HG03139 (cell line): Measurements from ENCODE around the gene BMPR1A.
"Not testable (repeated sequence)": the region's sequence is repeated elsewhere in the genome, so short reads cannot be mapped to it uniquely, and the experiment has no call there.

Experiments
- ATAC-seq: cut with Tn5 transposase; IDR thresholded peaks from one replicate; pipeline ENCODE4 v1.9.1; 2021; ENCODE audit not compliant: unreplicated experiment

Gene BMPR1A

DNA sequence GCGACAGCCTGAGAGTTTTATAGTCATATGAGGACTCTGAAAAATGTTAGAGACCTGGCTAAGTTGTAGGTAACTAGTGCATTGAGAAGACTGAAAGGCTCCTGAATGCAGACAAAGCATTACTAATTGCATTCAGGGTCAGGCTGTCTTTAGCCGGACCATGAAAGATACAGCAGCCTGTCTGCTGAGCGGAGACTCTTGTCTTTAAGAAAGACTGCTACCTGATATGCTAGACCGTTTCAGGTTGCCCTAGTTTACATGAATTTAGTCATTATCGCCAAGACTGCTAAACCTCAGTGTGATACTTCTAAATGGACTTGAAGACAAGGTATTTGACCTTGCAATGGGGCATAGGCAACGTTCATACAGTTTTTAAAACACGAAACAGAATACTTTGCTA is 81.2 kb downstream of the BMPR1A start:
- no peak for ATAC-seq

DNA sequence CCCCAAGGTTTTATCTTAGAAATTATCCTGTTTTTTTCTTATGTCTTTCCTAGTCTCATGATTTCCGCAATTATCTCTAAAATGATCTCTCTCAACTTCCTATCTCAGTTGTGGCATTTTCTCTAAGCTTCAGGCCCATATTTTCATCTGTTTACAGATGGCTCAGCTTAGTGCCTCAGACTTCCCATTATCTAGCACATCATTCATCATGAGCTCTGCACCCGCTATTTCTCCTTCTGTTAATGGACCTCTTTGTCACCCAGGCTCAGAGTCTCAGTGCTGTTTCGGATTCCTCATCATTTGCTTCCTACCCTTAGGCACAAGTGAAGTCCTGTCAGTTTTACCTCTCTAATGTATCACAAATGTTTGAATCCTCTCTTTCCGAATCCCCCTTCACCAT is 84.1 kb downstream of the BMPR1A start:
- no peak for ATAC-seq

DNA sequence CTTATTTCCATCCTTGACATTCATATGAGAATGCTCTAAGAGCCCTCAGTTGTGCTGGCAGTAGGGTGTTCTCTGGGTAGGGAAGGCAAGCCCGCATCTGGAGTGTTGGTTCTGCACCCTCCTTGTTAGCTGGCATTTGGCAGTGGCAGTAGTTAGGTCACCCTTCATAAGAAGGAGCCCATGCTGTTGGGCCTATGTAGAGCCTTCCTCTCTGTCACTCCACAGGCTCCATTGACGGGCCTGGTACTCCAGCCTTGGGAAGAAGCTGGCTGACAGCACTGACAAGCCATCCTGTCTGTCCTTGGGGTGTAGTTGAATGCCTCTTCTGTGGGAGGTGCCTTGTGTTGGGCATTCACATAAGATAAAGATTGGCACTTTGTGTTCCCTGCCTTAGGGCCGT is 89.7 kb downstream of the BMPR1A start:
- no peak for ATAC-seq

DNA sequence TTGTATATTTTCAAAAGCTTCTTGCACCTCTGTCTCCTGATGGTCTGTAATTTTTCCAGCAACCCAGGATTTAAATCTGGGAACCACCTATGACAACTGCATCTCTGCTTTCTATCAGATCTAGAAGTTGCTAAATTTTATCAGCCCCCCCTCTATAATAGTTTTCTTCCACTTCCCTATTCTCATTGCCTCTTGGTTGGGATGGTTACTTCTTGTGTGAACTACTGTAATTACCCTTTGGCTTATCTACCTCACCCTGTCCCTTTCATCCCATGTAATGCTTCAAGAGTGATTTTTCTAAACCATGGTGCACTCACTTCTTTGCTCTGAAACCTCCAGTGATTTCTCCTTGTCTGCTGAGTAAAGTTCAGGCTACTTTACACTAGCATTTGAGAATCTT is 92.3 kb downstream of the BMPR1A start:
- no peak for ATAC-seq

DNA sequence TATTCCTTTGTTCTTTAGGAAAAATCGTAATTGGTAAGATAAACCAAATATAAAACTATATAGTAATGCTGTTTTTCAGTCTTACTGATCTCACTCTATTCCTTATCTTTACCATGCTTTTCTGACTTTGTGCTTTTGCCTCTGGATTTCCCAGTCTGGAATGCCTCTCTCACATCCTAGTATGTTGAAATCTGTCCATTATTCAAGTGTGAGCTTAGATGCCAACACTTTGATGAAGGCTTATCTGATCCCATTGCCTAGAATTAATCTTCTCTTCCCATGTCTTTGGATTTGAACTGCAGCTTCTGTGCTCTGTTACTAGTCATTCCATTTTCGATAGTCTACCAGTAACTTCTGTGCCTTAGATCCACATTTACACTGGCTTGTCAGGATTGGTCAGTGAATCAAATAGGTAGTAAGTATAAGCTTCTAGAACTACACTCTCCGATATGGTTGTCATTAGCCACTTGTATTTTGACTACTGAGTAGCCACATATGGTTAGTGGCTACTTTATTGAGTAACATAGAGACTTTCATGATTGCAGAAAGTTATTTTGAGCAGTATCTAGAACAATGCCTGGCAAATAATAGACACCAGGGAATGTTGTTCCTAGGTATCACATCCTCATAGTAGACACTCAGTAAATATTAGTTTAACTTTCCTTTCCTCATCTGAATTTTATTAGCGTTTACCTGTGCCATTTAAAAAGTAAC is 92.9 kb downstream of the BMPR1A start:
- no peak for ATAC-seq

DNA sequence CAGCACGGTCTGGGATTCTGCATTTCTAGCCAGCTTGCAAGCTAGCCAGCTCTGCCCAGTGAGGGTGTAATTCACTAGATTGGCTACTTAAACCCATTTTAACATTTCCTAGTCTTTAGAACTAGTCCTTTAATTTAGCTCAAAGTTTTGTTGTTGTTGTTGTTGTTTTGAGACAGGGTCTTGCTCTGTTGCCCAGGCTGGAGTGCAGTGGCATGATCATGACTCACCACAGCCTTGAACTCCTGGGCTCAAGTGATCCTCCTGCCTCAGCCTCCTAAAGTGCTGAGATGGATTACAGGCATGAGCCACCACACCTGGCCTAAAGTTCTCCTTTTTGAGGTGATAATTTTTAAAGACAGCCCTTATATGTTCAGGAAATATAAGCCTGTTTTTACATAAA is 94.1 kb downstream of the BMPR1A start:
- ATAC-seq = no peak

DNA sequence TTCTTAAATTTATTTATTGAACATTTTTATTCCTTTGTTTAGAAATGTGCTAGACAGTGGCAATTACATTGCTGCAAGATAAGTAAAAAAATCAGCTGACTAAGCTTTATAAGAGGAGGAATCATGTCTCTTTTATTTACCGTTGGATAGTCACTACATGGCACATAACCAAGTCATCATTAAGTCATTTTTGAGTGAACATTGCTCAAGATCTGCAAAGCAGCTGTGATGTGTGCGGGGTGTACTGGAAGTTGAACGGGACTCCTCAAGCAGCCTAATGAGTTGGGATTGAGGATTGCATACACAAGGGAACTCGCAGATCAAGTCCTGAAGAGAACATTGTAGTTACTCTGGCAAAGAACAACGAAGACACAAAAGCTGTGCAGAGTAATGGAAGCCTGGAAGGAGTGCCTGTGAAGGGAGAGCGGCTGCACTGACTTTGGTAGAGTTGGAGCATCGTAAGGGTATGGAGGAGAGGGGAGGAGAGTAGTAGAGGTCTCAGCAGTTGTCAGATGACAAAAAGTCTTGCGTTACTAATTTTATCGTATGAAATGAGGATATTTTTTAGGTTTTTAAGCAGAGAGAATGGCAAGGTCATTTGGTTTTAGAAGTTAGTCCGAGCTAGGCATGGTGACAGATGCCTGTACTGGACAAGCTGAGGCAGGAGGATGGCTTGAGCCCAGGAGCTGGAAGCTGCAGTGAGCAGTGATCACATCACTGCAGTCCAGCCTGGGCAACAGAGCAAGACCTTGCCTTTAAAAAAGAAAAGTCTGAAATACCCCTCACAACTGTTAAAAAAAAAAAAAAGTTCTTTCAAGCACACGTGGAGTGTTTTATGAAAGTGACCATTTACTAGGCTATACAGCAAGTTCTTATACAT is 95.1 kb downstream of the BMPR1A start:
- no peak for ATAC-seq

DNA sequence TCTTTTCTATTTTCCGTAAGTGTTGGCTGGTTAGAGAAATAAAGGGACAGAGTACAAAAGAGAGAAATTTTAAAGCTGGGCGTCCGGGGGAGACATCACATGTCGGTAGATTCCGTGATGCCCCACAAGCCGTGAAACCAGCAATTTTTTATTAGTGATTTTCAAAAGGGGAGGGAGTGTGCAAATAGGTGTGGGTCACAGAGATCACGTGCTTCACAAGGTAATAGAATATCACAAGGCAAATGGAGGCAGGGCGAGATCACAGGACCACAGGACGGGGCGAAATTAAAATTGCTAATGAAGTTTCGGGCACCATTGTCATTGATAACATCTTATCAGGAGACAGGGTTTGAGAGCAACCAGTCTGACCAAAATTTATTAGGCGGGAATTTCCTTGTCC is 97.2 kb downstream of the BMPR1A start:
- not testable (repeated sequence) for ATAC-seq

DNA sequence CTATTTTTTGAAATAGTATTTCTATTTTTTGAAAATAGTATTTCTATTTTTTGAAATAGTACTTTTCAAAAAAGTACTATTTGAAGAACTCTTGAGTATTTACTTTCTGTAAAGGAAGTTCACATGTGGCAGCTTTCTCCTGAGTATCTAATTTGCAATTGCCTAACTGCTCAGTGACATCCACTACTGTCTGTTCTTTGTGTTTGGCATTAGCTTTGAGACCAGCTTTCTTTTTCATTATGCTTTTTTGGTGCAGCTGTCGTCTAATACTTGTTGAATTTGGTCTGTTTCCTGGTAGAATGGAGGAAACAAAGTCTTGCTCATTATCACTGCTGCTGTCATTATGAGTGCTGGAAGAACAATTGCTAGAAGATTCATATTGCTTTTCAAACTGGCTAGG is 99.1 kb downstream of the BMPR1A start:
- no peak for ATAC-seq

DNA sequence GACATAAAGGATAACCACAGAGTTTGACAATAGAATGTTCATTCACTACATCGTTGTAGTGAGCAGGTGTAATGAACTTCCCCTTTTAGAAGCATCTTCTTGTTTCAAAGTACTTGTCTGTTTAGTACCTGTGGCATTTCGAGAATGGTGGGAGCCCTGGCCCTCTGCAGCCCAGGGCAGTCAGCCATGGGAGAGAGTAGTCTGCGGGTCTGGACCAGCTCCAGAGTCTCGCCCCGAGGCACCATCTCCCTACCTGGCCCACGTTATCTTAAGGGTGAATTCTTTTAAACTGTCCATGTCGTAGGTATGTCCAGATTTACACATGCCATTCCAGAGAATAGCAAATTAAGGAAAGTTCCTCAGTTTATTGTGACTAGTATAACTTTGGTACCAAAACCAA is 99.7 kb downstream of the BMPR1A start:
- ATAC-seq = no peak

DNA sequence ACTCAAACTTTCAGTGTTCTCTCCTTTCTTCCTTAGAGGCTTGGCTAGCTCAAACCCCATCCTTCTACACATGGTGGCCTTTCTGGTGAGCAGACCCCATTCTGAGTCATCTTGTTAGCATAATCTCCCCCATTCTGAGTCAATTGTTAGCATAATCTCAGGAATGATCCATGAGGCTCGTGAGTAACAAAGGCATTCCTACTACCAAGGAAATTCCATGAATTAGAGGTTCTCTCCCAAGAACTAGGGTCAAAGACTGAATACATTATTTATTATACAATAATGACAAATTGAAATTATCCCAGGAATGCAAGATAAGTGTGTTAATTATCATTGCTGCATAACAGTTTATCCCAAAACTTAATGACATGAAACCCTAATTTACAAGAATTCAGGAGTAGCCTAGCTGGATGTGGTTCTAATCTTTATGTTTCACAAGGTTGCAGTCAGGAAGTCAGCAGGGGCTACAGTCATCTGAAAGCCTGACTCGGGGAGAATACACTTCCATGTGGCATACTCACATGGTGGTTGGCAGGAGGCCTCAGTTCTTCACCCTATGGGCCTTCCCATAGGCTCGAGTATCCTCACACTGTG is 100.8 kb downstream of the BMPR1A start:
- no peak for ATAC-seq

DNA sequence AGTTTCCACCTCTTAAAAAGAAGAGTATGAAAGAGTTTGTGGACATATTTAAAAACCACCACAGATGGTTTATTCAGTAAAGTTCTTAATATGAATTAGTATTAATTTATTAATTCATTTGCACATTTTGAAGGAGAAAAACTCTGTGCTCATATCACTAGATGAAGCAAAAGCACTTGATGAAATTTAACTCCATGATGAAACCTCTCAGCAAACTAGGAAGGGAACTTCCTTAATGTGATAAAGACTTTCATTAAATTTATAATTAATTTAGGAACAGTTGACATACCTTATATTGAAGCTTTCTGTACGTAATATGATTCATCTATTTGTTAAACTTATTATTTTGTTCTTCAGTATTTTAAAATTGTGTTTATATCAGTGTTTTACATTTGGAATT is 101.6 kb downstream of the BMPR1A start:
- ATAC-seq = no peak

DNA sequence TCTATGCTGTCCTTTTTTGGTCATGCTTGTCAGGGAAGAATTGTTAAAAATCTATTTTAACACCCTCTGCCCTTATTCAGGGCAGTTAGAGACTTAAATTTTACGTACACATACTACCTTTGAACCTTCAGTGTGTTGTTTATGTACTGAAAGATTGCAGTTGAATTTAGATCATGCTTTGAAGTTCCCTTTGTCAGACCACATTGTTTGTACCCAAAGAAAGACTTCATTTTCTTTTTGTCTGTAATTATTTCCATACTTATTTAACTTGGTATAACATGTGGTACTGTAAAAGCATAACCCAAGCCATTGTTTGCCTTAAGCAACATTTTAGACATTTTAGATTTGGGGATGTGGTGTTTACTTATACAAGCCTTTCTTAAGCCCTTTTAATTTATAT is 104.9 kb downstream of the BMPR1A start:
- ATAC-seq = no peak

DNA sequence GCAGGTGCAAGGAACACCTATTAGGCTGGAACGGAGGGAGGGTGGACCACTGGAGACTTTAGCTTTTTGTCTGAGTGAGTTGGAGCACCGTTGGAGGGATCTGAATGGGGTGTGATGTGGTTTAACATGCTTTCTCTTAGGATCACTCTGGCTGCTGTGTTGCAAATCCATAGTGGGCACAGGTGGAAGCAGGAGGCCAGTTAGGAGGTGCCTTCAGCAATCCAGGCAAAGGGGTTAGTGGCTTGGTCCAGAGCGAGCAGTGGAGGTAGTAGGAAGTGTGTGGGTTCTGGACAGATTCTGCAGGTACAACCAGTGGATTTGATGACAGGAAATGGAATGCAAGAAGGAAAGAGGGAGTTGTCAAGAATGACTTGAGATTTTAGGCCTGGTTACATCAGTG is 106.0 kb downstream of the BMPR1A start:
- no peak for ATAC-seq

DNA sequence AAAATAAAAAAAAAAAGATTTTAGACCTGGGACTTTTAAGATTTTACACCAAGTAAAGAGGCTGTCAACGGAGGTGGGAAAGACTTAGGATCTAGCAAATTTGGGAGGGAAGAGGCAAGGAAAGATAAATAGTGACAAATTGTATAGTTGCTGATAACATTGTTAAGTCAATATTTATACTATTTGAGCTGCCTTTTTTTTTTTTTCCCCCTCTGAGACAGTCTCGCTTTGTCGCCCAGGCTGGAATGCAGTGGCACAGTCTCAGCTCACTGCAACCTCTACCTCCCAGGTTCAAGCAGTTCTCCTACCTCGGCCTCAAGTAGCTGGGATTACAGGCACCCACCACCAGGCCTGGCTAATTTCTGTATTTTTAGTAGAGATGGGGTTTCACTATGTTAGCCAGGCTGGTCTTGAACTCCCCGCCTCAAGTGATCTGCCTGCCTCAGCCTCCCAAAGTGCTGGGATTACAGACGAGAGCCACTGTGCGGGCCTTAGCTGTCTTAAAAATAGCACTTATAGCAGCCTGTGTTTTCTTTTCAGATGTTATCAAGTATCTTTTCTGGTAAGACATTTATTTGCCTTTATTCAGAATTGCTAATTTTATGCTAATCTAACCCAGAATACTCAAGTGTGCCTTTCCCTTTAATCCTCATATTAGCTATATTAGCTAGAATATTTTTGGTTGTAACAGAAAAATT is 106.5 kb downstream of the BMPR1A start:
- no peak for ATAC-seq

DNA sequence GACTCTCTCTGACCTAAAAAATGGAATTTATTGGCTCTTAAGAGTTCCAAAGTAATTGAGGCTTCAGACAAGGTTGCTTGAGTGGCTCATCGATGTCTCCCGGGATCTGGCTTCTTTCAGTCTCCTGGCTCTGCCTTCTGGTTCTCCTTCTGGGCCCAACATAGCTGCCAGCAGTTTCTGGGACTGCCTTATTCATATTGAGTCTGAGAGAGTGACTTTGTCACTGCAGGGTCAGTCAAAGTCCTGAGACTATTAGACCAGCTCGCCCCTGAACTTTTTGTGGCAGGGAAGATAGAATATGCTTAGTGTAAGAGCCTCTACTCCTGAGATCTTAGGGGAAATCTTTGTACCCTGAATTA is 107.0 kb downstream of the BMPR1A start:
- no peak for ATAC-seq

DNA sequence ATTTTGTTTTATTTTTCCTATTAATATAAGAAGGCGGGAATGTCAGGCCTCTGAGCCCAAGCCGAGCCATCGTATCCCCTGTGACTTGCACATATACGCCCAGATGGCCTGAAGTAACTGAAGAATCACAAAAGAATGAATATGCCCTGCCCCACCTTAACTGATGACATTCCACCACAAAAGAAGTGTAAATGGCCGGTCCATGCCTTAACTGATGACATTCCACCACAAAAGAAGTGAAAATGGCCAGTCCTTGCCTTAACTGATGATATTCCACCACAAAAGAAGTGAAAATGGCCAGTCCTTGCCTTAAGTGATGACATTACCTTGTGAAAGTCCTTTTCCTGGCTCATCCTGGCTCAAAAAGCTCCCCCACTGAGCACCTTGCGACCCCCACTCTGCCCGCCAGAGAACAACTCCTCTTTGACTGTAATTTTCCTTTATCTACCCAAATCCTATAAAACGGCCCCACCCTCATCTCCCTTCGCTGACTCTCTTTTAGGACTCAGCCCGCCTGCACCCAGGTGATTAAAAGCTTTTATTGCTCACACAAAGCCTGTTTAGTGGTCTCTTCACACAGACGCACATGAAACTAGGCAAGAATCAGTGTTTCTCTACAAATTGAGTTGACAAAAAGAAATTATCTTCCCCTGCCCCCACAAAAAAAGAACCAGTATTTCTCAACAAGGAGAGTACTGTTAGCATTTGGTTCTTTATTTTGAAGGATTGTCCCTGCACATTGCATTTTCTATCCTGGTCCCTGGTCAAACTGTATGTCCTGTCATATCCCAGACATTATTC is 108.8 kb downstream of the BMPR1A start:
- ATAC-seq = not testable (repeated sequence)

DNA sequence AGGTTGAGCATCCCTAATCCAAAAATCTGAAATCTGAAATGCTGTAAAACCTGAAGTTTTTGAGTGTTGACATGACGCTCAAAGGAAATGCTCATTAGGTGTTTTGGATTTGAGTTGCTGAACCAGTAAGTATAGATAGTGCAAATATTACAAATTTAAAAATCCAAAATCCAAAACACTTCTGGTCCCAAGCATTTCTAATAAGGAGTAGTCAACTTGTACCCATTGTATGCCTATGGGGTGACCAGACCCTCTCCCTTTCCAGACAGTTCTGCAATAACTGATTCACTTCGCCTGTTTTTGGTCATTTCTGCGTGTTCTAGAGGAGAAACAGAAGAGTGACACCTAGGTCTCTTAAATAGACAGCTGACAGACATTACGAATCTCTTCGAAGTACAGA is 110.7 kb downstream of the BMPR1A start:
- ATAC-seq = no peak

DNA sequence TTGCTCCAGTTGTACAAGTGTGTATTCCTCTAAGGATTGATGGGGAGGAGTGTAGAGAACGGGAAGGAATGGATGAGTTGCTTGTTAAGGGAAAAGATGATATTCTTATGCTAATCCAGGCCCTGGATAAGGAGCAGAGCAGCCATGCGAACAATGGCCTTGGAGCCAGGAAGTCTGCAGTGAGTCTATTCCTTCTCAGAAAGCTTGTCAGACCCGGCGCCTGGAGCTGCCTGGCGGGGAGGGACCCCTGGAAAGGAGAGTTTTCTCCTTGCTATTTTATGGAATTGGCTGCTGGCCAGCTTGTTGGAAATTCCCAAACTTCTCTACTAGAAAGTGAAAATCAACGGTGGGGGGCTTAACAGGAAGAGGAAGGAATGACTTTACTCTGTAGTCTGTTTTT is 111.9 kb downstream of the BMPR1A start:
- no peak for ATAC-seq

DNA sequence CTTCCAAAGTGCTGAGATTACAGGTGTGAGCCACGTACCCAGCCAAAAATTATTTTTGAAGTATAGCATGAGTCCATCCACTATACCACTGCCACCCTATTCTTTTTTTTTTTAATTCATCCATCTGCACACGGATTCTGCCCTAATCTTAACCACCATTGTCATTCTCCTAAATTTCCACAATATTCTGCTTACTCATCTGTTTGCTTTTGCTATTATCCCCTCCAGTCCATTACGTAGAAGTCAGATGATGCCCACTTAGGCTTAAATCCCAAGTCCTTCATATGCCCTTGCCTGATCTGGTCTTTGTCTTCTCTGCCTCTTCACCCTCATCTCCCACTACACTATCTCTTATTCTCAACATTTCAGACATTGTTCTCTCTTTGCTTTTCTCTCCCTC is 114.3 kb downstream of the BMPR1A start:
- no peak for ATAC-seq
